ENCODE data around the gene BCAS2.

DNA sequence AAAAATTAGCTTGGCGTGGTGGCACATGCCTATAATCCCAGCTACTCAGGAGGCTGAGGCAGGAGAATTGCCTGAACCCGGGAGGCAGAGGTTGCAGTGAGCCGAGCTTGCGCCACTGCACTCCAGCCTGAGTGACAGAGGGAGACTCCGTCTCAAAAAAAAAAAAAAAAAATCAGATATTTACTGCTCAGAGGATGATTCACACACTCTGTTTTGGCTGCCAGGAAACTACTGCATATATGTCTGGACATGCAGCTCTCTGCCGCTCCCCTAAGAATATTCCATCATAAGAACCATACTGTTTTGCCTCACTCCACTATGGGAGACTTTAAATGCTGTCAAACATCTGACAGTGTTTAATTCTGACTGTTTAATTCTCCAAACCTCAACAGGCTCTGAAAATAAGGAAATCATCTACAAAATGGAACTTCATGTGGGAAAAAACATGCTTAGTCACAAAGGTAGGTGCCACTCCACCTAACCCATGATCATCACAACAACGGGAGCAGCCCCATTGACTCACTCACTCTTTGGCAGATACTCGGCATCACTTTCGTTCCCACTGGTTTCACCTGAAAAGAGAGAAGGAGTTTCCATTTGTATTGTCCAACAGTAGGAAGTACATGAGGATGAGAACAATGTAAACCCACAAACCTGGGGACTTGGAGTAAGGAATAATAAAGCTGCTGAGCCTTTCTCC, 29.3 kb upstream of the BCAS2 start:
- TF ChIP-seq EZH2 (IDR thresholded peaks at IDR 0.05; ENCODE audit: insufficient read depth, poor library complexity, severe bottlenecking), result no peak
- no peak for TF ChIP-seq EZH2phosphoT487 (IDR thresholded peaks at IDR 0.05; ENCODE audit: insufficient read depth, low read depth)

All from GM23248 (cell line).